Kidney tubule cell (primary cell): ENCODE measurements around the gene MPHOSPH10.
"Not testable (repeated sequence)": the region's sequence is repeated elsewhere in the genome, so short reads cannot be mapped to it uniquely, and the experiment has no call there.

Source experiments
- DNase-seq: peaks from one replicate; pipeline ENCODE4 v3.0.0-alpha.2; 2018; ENCODE audit warnings: low spot score

Gene MPHOSPH10

DNA sequence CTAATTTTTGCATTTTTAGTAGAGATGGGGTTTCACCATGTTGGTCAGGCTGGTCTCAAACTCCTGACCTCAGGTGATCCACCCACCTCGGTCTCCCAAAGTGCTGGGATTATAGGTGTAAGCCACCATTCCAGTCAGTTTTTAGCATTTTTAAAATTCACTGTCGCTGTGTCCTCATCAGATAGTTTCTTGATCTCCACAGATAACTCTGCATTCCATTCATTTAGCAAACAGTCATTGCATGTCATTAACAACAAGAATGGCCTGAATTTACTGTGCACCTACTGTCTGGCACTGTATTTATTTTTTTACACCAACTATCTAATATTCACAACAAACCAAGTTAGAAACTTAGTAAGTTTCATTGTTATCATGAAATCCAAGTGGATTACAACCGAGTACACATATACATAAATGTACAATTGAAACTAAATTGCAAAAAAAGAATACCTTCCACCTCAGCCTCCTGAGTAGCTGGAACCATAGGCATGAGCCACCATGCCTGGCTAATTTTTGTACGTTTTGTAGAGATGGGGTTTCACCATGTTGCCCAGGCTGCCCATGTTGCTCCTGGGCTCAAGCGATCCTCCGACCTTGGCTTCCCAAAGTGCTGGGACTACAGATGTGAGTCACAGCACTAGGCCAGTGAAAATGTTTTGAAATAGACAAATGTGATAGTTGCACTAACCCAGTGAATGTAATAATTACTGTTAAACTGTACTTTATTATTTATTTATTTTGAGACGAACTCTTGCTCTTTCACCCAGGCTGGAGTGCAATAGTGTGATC is 4.7 kb upstream of the MPHOSPH10 start:
- DNase-seq, result no peak

DNA sequence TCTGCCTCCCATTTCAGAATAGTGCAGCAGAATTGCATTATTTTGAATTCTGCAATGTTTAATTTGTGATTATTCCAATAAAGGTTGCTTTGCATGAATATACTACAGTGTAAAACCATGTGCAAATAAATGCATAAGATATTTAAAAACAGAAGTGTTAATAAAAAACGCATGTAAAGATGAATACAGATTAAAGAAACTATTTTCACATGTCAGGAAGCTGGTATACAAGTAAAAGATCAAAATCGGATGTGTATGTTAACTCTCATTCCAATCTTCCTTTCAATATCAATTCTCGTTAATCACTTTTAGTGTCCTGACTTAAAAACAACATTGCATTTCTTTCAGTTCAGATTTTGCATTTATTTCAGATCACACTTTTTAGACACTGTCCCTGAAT is 3.5 kb upstream of the MPHOSPH10 start:
- DNase-seq, result no peak

DNA sequence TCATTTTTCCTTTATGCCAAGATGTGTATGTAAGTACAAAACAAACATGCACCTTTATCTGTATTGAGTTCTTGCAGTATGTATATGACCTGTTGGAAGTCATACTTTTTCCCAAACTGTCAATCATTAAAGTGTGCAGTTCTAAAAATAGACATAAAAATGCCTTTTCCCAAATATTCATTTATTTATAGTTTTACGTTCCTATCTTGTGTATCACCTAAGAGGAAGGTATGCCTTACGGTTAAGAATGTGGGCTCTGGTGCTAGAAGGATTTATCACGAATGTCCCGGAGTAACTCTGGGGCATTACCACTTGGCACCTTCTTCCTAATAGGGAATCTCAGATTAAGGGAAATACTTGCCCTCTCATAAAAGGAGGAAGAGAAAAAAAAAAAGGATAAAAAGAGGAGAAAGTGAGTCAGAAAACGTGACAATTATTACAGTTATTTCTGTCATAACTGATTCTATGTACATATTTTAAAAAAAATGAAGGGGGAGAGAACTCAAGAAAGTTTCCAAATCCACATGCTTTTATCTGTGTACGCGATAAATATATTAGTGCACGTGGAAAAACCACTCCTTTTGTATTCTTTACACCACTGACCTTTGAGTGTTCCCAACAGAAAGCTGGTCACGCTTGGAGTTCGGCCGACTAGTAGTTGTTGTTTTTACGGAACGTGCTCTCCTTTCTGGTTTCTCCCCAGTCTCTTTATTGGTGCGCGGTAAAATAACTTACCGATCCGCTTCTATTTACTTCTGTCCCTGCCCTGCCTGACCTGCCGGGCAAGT is 1.1 kb upstream of the MPHOSPH10 start:
- DNase-seq, result peak; percentile 56

DNA sequence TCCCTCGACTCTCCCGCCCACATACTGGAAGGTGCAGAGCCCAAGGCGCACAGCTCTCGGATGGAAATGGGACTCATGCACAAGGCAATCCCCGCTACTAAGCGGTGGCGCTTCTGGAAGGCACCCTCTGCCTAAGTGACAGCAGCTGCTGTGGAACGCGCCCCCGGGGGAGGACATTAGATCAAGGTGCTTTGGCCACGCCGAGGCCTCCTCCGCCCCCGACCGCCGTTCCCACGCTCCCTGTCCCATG is 607 bp upstream of the MPHOSPH10 start:
- peak; percentile 69 for DNase-seq

DNA sequence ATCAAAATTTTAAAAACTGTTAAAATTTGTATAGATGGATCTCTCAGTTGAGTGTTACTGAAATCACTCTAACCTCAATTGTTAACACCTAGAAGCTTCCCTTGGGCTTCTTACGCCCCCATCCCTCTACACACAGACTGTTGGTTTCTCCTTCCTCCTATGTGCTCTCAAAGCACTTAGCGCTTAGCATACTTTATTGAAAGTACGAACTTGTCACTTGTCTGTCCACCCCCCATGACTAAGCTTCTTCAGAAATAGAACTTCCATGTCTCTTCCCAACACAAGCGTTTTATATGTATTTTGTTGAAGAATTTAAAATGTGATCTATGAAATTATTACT is 441 bp downstream of the MPHOSPH10 start:
- DNase-seq, result peak; percentile 28

DNA sequence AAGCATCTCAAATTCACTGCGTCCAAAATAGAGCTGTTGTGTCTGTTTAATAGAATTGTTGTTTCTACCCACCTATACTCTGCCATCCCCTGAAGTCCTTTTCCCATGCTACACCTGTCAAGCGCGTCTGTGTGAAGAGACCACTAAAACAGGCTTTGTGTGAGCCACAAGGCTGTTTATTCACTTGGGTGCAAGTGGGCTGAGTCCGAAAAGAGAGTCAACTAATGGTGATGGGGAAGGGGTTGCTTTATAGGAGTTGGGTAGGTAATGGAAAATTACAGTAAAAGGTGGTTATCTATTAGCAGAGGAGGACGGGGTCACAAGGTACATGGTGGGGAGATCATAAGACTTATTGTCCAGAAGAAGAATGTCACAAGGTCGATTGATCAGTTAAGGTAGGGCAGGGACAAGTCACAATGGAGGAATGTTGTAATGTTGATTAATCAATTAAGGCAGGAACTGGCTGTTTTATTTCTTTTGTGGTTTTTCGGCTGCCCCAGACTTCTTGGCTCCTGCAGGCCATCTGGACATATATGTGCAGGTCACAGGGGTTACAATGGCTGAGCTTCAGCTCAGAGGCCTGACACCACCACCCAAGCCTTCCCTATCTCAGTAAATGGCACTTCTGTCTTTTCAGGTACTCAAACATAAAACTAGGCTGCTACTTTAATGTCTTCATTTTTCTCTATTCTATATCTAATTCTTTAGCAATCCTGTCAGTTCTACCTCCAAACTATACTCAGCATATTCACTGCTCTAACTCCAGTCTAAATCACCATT is 1.1 kb downstream of the MPHOSPH10 start:
- DNase-seq, result not testable (repeated sequence)

DNA sequence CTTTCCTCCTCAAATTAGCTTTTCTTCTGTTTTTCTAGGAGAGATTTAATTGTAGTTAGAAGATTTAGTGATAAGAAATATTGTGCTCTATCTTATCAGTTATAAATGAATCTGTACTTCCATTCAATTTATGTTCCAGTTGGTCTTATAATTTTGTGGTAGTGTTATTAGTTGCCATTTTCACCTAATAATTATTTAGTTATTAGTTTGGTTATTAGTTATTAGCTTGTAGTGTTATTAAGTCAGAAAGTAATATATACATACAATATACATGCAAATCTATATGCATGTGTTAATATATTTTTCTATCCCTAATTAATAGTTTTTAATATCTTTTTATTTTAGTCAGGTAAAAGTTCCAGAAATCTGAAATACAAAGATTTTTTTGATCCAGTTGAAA is 3.2 kb downstream of the MPHOSPH10 start:
- no peak for DNase-seq

DNA sequence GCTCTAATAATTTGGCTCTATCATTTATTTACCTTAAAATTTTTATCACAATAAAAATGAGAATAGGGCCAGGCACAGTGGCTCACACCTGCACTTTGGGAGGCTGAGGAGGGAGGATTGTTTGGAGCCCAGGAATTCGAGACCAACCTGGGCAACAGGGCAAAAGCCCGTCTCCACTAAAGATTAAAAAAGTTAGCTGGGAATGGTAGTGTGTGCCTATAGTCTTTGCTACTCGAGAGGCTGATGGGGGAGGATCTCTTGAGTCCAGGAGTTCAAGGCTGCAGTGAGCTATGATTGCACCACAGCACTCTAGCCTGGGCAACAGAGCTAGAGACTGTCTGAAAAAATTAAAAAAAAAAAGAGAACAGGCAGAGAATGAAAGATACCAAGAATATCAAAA is 5.7 kb downstream of the MPHOSPH10 start:
- no peak for DNase-seq

DNA sequence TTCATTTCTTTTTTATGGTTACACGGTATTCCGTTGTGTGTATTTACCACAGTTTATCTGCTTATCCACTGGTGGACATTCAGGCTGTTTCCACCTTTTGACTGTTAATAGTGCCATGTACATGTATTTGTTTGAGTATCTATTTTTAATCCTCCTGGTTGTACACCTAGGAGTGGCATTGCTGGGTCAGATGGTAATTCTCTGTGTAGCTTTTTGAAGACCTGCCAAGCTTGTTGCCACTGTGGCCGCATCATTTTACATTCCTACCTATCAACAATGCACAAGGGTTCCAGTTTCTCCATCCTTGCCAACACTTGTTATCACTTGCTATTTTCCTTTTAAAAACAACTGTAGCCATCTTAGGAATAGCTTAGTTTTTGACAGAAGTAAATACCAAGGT is 13.3 kb downstream of the MPHOSPH10 start:
- DNase-seq, result no peak

DNA sequence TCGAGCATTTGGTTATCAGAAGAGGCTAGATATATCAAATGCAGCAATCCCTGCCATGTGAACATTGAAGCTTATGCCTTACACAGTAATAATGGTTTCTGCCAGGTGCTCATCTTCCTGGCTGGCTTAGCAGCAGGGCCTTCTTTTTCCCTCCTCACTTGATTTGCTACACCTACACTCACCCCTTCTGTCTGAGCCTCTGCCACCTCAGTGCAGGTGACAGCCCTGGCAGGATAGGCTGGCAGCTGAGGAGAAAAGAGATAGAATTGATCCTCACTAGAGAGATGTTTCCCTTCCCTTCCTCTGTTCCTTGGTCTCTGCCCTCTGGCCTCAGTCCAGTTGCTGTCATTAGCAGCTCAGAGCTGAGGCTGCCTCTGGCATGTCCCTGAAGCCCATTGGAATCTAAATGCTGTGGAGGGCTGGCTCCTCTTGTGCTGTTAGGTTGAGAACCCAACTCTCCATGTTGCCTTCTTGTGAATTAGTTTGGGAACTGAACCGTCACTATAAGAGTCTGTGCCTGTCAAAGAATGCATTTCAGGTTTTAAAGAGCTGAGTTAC is 18.2 kb downstream of the MPHOSPH10 start:
- DNase-seq, result no peak

DNA sequence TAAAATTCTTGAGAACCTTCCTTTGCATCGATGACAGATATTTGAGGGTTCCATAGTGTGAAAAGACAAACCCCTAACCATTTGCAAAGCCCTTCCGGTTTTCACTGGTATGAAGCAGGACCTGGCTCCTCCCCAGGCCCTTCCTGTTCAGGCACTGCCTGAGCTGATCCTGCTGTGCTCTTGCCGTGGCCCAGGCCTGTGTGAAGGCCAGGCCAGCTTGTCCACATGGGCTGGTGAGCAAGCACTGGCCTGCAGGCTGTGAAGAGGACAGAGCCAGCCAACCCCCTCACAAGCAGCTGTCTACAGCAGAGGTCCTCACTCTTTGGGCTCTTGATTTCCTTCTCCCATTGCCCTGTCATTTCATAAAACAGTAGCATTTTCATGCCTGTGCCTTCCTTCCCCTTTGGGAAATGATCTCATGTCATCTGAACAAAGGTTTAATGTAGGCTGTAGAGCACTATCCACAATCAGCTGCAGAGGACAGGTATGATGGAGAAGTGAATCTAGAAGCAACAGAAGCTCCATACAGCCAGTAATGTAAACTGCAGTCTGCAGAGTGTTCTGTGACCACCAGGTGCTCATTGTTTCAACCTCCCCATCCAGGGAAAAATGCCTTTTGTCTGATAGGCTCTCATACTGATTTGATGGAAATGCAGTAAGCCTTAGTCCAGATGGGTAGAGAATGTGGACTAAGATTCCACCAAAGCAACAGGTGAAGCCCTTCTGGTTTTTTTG is 19.8 kb downstream of the MPHOSPH10 start:
- DNase-seq, result no peak

DNA sequence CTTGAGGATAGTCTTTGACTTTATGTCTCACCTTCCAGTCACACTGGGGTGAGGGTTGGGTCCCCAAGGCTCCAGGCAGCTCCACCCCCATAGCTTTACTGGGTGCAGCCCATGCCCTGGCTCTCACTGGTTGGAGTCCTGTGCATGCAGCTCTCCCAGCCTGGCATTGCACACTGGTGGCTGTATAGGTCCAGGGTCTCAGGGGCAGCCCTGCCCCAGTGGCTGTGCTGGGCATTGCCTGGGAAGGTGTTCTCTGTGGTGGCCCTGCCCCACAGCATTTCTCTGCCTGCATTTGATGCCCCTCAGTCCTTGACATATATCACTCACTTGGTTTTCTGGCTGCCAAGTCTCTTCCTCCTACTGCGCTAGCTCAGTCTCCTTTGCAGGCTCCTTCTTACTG is 21.2 kb downstream of the MPHOSPH10 start:
- no peak for DNase-seq

DNA sequence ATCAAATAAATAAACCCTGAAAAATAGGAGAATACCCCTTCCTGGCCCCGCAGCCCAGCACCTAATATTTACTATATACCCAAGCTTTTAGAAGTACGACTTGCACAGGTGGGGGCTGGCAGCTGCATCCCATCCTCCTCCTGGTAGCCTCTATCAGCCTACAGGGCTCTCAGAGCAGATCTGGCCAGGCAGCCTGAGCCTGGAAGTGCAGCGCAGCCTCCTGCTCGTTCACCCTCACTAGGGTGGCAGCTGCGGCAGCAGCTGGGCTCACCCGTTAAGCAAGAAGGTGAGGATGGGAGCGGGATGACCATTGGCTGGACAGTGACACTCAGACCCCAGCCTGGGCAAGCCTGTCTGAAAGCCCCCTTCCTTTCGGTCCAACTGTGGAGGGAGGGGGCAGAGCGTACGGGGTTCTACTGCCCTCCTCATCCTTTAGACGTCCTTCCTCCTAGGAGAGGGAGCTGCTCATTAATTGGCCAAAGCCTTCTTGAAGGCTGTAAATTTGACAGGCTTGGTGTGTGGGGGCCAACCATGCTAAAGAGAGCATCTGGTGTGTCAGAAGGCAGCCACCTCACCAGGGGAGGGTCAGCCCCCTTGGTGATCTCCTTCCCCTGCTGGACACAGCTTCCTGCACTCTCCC is 23.3 kb downstream of the MPHOSPH10 start:
- no peak for DNase-seq

DNA sequence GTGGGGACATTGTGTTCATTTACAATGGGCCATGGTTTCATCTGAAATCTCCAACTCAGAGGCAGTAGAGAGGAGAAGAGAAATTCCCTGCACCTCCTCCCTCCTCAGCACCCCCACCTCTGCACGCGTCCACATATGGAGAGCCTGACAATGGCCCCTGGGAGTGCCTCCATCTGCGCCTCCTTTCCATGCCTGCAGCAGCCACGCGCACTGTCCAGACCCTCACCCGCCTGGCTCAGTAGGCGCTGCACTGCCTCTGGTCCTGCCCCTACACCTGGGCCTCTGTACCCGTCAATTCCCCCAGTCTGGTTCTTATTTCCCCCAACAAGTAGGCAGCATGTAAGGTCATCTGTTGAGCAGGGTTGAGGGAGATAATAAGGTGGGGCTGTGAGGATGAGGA is 23.8 kb downstream of the MPHOSPH10 start:
- DNase-seq, result no peak

DNA sequence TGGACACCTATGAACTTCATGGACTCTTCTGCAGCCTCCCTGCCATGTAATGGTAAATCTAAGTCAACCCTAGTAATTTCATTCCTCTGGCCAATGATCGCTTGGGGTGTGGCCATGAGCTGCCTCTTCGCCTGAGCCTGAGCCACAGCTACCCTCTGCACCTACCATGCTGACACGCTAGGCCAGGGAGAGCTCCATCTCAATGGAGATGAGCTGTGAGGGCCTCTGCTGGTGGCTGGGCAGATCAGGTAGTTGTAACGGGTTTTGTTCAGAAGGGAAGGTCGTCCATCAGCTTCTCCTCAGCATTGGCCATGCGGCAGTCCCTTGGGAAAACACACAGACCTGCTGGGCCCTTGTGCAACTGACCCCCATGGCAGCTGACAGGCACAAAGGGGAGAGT is 24.4 kb downstream of the MPHOSPH10 start:
- no peak for DNase-seq

DNA sequence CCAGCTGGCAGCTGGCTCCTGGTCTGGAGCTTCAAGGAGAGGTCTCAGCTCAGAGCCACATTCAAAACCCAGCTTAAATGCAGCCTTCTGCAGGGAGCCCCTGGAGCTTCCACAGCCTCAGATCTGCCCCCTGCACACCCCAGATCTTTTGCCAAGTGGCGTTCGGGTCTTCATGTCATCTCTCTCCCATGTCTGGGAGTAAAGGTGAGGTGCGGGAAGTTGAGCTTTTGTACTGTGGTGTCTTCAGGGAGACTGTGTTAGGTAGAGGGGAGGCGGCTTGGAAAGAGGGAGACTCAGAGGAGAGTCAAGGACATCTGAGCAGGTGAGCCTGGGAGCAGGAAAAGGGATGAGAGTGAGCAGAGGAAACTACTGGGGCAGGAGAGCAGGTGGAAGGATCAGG is 25.4 kb downstream of the MPHOSPH10 start:
- DNase-seq, result no peak

DNA sequence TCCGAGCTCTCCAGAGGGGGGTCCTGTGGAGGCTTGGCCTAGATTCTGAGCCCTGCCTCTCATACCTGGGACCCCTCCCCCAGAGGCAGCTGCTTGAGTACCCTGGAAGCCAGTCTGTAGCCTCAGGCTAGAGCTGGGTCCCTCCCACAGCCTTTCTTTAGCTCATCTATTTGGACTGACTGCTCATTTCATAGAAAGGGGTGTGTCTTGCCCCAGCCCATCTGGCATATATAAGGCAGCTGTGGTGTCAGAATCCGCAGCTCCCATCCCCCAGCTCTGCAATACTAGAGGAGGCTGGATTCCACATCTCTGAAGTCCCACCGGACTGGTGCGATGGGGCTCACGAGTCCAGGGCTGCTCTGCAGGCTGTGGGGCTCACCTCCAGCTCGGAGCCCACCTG is 26.1 kb downstream of the MPHOSPH10 start:
- no peak for DNase-seq

DNA sequence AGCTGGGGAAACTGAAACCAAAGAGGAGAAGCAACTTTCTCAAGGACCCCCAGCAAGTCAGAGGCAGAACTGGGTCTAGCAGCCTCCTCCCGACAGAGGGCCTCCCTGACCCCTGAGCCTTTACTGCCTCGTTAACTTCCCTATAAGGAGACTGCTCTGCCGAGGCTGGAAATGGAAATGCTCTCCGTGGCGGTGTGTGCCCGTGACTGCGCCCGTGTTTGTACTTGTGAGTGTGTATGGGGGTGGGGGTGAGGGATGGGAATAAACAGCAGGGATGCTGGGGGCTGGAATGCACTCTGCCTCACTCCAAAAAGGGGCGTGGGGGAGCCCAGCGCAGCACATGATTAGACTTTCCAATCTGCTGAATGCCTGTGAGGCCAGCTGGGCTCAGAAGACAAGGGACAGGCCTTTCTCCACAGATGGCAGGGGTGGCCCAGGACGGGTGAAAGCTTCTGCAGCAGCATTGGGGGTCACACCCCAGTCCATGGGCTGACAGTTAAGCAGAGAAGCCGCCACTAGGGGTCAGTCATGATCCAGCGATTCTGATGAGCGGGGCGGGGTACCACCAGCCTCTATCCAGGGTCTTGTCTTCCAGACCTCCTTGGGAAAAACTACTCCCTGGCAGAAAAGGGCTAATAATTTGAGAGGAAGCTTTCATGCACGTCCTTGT is 26.8 kb downstream of the MPHOSPH10 start:
- peak; percentile 9 for DNase-seq

DNA sequence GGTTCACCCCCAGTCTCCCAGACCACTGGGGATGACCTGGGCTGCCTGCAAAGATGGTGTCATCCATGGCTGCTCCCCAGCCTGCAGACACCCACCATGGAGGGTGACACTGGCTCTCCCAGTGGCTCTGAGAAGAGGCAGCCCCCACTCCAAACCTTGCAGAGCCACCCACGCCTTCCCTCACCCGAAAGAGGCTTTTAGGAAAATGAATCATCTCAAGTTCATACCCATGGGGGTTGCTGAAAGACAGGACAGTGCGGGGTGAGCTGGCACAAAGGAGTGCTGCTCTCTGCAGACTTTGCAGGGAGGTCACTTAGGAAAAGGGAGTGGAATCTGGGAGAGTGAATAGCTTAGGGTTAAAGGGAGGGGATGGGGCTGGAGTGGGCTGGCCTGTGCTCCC is 36.4 kb downstream of the MPHOSPH10 start:
- DNase-seq, result no peak

DNA sequence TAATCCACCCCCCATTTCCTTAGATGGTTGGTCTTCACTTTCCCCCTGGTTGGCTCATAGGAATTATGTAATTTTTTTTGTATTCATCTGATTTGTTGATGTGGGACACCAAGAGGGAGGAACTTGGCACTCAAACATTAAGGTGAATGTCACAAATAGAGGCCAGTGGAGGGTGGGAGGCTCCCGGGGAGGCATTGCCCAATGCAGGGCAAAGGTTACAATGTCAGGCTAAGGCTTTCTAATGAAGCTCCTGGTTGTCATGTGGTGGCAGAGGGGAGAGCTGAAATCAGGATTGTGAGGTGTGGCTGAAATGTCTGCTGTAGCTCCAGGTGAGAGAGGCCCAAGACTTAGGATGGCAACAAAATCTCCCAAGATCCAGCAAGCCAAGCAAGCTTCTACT is 42.7 kb downstream of the MPHOSPH10 start:
- no peak for DNase-seq

DNA sequence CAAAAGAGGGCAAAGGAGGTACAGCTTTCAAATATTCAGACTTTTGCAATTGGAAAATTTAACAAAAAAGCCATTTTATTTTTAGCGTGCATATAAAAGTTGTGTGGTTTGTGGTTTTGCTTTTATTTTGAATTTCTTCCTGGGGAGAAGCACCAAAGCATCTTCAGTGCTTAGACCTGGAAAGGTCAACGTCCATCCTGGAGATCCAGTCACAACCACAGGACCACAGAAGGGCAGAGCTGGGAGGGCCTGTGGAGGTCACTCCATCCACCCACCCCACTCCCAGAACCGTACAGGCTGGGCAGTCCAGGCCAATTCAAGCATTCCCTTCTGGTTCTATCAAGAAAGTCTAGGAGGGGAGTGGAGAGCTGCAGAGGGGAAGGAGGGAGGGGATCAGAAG is 43.8 kb downstream of the MPHOSPH10 start:
- DNase-seq, result no peak
